ENCODE measurements around the gene SSR1. TPM values are rescaled to one million over a fixed set of nuclear protein-coding genes. Genes with fewer than 3 reads are reported as not detected.

Gene SSR1
- total RNA-seq, 1 experiment from 2014 or later: 65.2 TPM

DNA sequence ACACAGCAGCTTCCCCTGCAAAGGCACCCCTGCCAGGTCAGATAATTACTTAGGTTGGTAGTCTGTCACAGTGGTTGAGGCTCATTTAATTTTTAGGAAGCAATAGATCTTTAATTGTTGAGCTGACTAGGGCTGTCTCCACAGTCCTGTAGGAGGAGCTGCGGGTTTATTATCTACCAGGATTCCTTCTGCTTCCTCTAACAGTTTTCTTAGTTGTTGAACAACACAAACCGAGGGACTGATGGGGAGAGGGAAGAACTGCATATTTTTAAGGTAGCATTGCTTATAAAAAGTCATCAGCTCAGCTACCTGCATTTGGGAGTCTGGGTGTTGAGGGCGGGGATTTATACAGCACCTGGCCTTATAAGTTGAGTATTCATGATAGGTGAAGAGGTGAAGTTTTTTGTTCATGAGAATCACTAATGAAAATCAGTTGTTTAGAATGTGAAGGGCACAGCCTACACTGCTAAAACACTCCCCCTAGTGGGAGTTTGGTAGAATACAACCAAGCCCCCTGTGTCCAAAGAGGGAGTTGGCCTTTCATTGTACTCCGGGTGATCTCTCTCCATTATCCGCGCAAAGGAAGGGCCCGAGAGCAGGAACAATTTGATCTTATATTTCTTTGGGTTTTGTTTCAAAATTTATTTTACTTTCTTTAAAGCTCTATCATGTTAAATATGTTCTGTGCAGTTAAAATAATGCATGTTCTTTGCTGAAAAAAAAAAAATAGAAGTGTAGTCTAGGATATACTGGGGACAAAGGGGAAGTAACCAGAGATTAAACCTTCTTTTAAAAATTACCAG, 69.6 kb downstream of the SSR1 start:
- Histone ChIP-seq H3K36me3 (ENCODE audit: low read depth, low read length) (peaks cover 17% of the 10 kb centered on the region), H3K9ac (ENCODE audit: low read length) (peak overlapping the region; percentile 43)
- ATAC-seq: peak; percentile 54

GRCh38 chr6:7242835-7243178, 70.2 kb downstream of the SSR1 start:
- ChIA-PET CTCF (no interaction called here), POLR2A (ENCODE audit: unreplicated experiment) (no interaction called here)
- Histone ChIP-seq H3F3A (ENCODE audit: low read length, unreplicated experiment) (no peaks in the 10 kb centered on the region), H4K20me1 (ENCODE audit: low read length) (no peaks in the 10 kb centered on the region), H3K4me2 (ENCODE audit: low read length) (peak overlapping the region; percentile 55), H3K4me3 (ENCODE audit: low read length) (no peak overlapping the region), H2AFZ (ENCODE audit: low read length) (no peak overlapping the region), H3K79me2 (ENCODE audit: low read length) (peaks cover 35% of the 10 kb centered on the region), H3K27me3 (ENCODE audit: low read length) (no peaks in the 10 kb centered on the region), H3K36me3 (ENCODE audit: low read depth, low read length) (peaks cover 13% of the 10 kb centered on the region; the same call in 1 of the 2 replicates), H3K9ac (ENCODE audit: low read length) (peak overlapping the region; percentile 43), H3K4me1 (ENCODE audit: insufficient read depth, low read length) (peaks cover 26% of the 10 kb centered on the region), H3K27ac (ENCODE audit: low read length) (peak overlapping the region; percentile 64), H3K9me3 (ENCODE audit: low read length) (no peaks in the 10 kb centered on the region), H3K9me2 (replicated peaks; ENCODE audit: low read length) (no peaks in the 10 kb centered on the region)
- DNase-seq (no peak), ATAC-seq (no peak; the same call in 1 of the 2 replicates)
- intact Hi-C loops (cut with micrococcal nuclease): loop anchor here (1.0 to 5.0 kb wide), 5 partner anchors 134 to 566 kb away; no protein-coding TSS in a partner anchor
- no TSS peak for BruUV-seq (replicated peaks)
- TF ChIP-seq CTCF (conservative IDR thresholded peaks at IDR 0.05; ENCODE audit: low read depth, low read length) (no peak), EZH2 (IDR thresholded peaks at IDR 0.05; ENCODE audit: low read length, unreplicated experiment) (no peak), EZH2phosphoT487 (IDR thresholded peaks at IDR 0.05; ENCODE audit: borderline replicate concordance, low read length) (no peak)

More for the DNA sequence above, 69.6 kb downstream of the SSR1 start:
- intact Hi-C loops (cut with micrococcal nuclease): loop anchor here (1.0 to 5.0 kb wide), 5 partner anchors 135 to 566 kb away; no protein-coding TSS in a partner anchor
- TF ChIP-seq CTCF (conservative IDR thresholded peaks at IDR 0.05; ENCODE audit: low read depth, low read length): peak; percentile 91
- no peak for TF ChIP-seq EZH2phosphoT487 (IDR thresholded peaks at IDR 0.05; ENCODE audit: borderline replicate concordance, low read length)
- no peak for TF ChIP-seq EZH2 (IDR thresholded peaks at IDR 0.05; ENCODE audit: low read length, unreplicated experiment)
- Histone ChIP-seq H3K4me1 (ENCODE audit: insufficient read depth, low read length) (peaks cover 25% of the 10 kb centered on the region), H3K4me3 (ENCODE audit: low read length) (no peak overlapping the region), H3K9me2 (replicated peaks; ENCODE audit: low read length) (no peaks in the 10 kb centered on the region), H4K20me1 (ENCODE audit: low read length) (no peaks in the 10 kb centered on the region), H3F3A (ENCODE audit: low read length, unreplicated experiment) (no peaks in the 10 kb centered on the region), H3K79me2 (ENCODE audit: low read length) (peaks cover 29% of the 10 kb centered on the region), H3K4me2 (ENCODE audit: low read length) (no peak overlapping the region), H2AFZ (ENCODE audit: low read length) (no peak overlapping the region), H3K9me3 (ENCODE audit: low read length) (no peaks in the 10 kb centered on the region), H3K27me3 (ENCODE audit: low read length) (no peaks in the 10 kb centered on the region), H3K27ac (ENCODE audit: low read length) (peak overlapping the region; percentile 64)
- ChIA-PET POLR2A (ENCODE audit: unreplicated experiment) (no interaction called here), CTCF (no interaction called here)
- BruUV-seq (replicated peaks): no TSS peak
- peak; percentile 82 for DNase-seq

Data from PC-3 (cell line).